SU-DHL-6 (cell line): Measurements from ENCODE around the gene EMILIN1.

Experiments used
- CTCF ChIP-seq: fragments of 200-600 bp; sonication (generic); IDR thresholded peaks from one replicate; pipeline ENCODE4 v1.5.1; 2017; ENCODE audit warnings: antibody characterized with exemption, mild to moderate bottlenecking, low read length, moderate library complexity; ENCODE audit not compliant: insufficient read depth, poor library complexity, severe bottlenecking
- EZH2phosphoT487 ChIP-seq: fragments of 200-600 bp; sonication (generic), shearing (Covaris generic); conservative IDR thresholded peaks from 2 replicates; pipeline ENCODE4 v1.6.1; 2018; ENCODE audit warnings: mild to moderate bottlenecking, antibody characterized with exemption, low read length, moderate library complexity, mixed read lengths

DNA sequence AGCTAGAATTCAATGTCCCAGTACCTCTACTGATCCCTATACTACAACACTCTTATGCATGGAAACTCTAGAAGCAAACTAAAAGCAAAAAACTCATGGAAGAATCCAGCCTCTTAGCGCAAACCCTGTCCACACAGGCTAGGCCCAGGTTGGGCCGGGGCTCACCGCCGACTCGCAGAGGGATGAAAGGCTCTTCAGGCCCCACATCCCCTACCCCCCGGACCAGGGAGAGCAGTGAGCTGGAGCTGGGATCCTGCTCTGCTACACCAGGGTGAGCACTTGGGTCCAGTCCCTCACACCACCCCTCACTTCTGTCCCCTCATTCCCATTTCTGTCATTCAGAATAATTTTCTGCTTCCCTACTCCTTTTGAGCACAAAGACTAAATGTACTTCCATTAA lies 9.0 kb upstream of the EMILIN1 start:
- TF ChIP-seq CTCF: no peak
- TF ChIP-seq EZH2phosphoT487: no peak
